MCF 10A (cell line): ENCODE measurements around the gene CHRND. TPM values are rescaled to one million over a fixed set of nuclear protein-coding genes. Genes with fewer than 3 reads are reported as not detected.

Experiments used
- BruUV-seq: library from RNA; stranded (reverse); fragments of 400-500 nt; replicated peaks from 2 replicates; lab custom pipeline; 2021; lab: Mats Ljungman, UMichigan
- CTCF ChIA-PET: fragments of 300-600 bp; sonication (Branson Sonifier 250); formaldehyde crosslinking; extraction: SDS; loops from one replicate; lab custom pipeline; 2021; ENCODE audit warnings: antibody characterized with exemption, inconsistent platforms; lab: Yijun Ruan, JAX
- POLR2A ChIA-PET: fragments of 300-600, 350-650 bp; sonication (Branson Sonifier 250); formaldehyde crosslinking; extraction: SDS; loops from one replicate; lab custom pipeline; 2020; ENCODE audit warnings: antibody characterized with exemption, inconsistent platforms; lab: Yijun Ruan, JAX
- DNase-seq: peaks from one replicate; pipeline ENCODE4 v3.0.0-alpha.2; 2018; ENCODE audit not compliant: unreplicated experiment
- H3K27ac Mint-ChIP-seq: one replicate; pipeline ENCODE4 v1.8.0; 2022; ENCODE audit warnings: mild to moderate bottlenecking, low read depth, mixed read lengths; ENCODE audit not compliant: unreplicated experiment
- H3K27me3 Mint-ChIP-seq: one replicate; pipeline ENCODE4 v1.8.0; 2022; ENCODE audit warnings: mixed read lengths; ENCODE audit not compliant: insufficient read depth, unreplicated experiment
- H3K36me3 Mint-ChIP-seq: one replicate; pipeline ENCODE4 v1.8.0; 2022; ENCODE audit warnings: mild to moderate bottlenecking, moderate library complexity, mixed read lengths; ENCODE audit not compliant: insufficient read depth, unreplicated experiment
- H3K4me1 Mint-ChIP-seq: one replicate; pipeline ENCODE4 v1.8.0; 2022; ENCODE audit warnings: mixed read lengths; ENCODE audit not compliant: insufficient read depth, unreplicated experiment
- H3K4me3 Mint-ChIP-seq: one replicate; pipeline ENCODE4 v1.8.0; 2022; ENCODE audit warnings: mild to moderate bottlenecking, moderate library complexity, mixed read lengths; ENCODE audit not compliant: unreplicated experiment
- H3K9me3 Mint-ChIP-seq: one replicate; pipeline ENCODE4 v1.8.0; 2022; ENCODE audit warnings: mixed read lengths; ENCODE audit not compliant: unreplicated experiment
- intact Hi-C: fragments of 100-400 bp; cut with micrococcal nuclease; formaldehyde crosslinking; loops from 2 replicates; pipeline ENCODE4 v1.14.1; 2022
- total RNA-seq: library from RNA; stranded (reverse); gene quantifications from 2 replicates; pipeline ENCODE4 v1.2.3, GENCODE V29; 2022
- TF ChIP-seq, protein P1 (sequence below): fragments of 200-600 bp; IDR thresholded peaks from one replicate; pipeline ENCODE4 v1.8.0; 2022; ENCODE audit warnings: antibody characterized with exemption, mild to moderate bottlenecking; ENCODE audit not compliant: unreplicated experiment

The CHRND gene
- total RNA-seq, 1 experiment from 2014 or later, result not detected

GRCh38 chr2:232483923-232484627 is 41.9 kb upstream of the CHRND start:
- ChIA-PET POLR2A (no interaction called here), CTCF (no interaction called here)
- TF ChIP-seq, protein P1, sequence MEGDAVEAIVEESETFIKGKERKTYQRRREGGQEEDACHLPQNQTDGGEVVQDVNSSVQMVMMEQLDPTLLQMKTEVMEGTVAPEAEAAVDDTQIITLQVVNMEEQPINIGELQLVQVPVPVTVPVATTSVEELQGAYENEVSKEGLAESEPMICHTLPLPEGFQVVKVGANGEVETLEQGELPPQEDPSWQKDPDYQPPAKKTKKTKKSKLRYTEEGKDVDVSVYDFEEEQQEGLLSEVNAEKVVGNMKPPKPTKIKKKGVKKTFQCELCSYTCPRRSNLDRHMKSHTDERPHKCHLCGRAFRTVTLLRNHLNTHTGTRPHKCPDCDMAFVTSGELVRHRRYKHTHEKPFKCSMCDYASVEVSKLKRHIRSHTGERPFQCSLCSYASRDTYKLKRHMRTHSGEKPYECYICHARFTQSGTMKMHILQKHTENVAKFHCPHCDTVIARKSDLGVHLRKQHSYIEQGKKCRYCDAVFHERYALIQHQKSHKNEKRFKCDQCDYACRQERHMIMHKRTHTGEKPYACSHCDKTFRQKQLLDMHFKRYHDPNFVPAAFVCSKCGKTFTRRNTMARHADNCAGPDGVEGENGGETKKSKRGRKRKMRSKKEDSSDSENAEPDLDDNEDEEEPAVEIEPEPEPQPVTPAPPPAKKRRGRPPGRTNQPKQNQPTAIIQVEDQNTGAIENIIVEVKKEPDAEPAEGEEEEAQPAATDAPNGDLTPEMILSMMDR, result no peak
- Mint-ChIP-seq H3K4me1 (no peaks in the 10 kb centered on the region), H3K36me3 (no peaks in the 10 kb centered on the region), H3K27me3 (peaks cover 32% of the 10 kb centered on the region), H3K4me3 (no peak overlapping the region), H3K9me3 (no peaks in the 10 kb centered on the region), H3K27ac (no peak overlapping the region)
- BruUV-seq, result no TSS peak
- intact Hi-C loops, result no loop called here
- DNase-seq, result no peak

- ChIA-PET CTCF (no interaction called here), POLR2A (interaction anchor here (0.6 kb wide), 1 partner anchor 20 kb away, joined by 4 read pairs; no protein-coding TSS in a partner anchor)
- H3K27ac Mint-ChIP-seq, result no peak overlapping the region
- H3K36me3 Mint-ChIP-seq, result no peaks in the 10 kb centered on the region
- H3K4me3 Mint-ChIP-seq, result no peak overlapping the region
- TF ChIP-seq, protein P1, result no peak
- no peaks in the 10 kb centered on the region for H3K4me1 Mint-ChIP-seq
- DNase-seq, result no peak
- BruUV-seq, result no TSS peak
- intact Hi-C loops, result no loop called here
- H3K9me3 Mint-ChIP-seq, result no peaks in the 10 kb centered on the region
- H3K27me3 Mint-ChIP-seq, result peaks cover 33% of the 10 kb centered on the region
Measured at GRCh38 chr2:232484628-232485347, 41.2 kb upstream of the CHRND start.

- no peak for DNase-seq
- peaks cover 33% of the 10 kb centered on the region for H3K27me3 Mint-ChIP-seq
- H3K4me1 Mint-ChIP-seq, result no peaks in the 10 kb centered on the region
- no peak overlapping the region for H3K27ac Mint-ChIP-seq
- POLR2A ChIA-PET, result no interaction called here
- TF ChIP-seq, protein P1, result no peak
- no peak overlapping the region for H3K4me3 Mint-ChIP-seq
- intact Hi-C loops, result no loop called here
- BruUV-seq, result no TSS peak
- H3K9me3 Mint-ChIP-seq, result no peaks in the 10 kb centered on the region
- CTCF ChIA-PET, result no interaction called here
- H3K36me3 Mint-ChIP-seq, result no peaks in the 10 kb centered on the region
Measured at GRCh38 chr2:232485348-232485756, 40.6 kb upstream of the CHRND start.

- DNase-seq, result no peak
- BruUV-seq, result no TSS peak
Measured at GRCh38 chr2:232485757-232486557, 40.0 kb upstream of the CHRND start.

More at GRCh38 chr2:232485757-232486557, 40.0 kb upstream of the CHRND start:
- POLR2A ChIA-PET, result no interaction called here
- intact Hi-C loops, result no loop called here
- TF ChIP-seq, protein P1, result no peak
- Mint-ChIP-seq H3K4me1 (no peaks in the 10 kb centered on the region), H3K27ac (no peak overlapping the region), H3K27me3 (peaks cover 28% of the 10 kb centered on the region), H3K36me3 (no peaks in the 10 kb centered on the region), H3K4me3 (no peak overlapping the region), H3K9me3 (no peaks in the 10 kb centered on the region)
- CTCF ChIA-PET, result no interaction called here
